Measurements from ENCODE around the gene SLC41A1. TPM values are rescaled to one million over a fixed set of nuclear protein-coding genes. Genes with fewer than 3 reads are reported as not detected.

The SLC41A1 gene
- polyA plus RNA-seq, 1 of the 3 experiments (the other 2 are of a cell fraction), result 18.3 TPM

DNA sequence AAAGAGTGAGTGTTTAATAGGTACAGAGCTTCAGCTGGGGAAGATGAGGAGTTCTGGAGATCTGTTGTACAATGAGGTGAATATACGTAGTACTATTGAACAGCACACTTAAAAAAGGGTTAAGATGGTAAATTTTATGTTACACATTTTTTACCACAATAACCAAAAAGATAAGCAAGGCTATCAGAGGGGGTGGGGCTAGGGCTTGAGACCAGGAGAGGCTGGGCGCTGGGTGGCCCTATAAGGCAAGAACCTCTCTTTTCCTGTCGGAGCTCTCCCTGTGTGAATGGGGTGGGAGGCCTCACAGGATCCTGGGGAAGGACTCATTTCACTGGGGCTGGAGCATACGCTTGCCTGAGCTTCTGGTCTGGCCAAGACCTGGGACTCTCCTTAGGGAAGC lies 9.0 kb downstream of the SLC41A1 start:
- Histone ChIP-seq H3K4me3 (ENCODE audit: low read depth in 2 of 2, low read length in 1 of 2) (no peak overlapping the region), H3K9ac (no peak overlapping the region), H3K4me2 (no peak overlapping the region), H4K20me1 (ENCODE audit: insufficient read depth) (no peaks in the 10 kb centered on the region), H3K79me2 (ENCODE audit: insufficient read depth) (no peaks in the 10 kb centered on the region), H3K4me1 (ENCODE audit: control insufficient read depth in 1 of 2, insufficient read depth in 2 of 2, low read depth in 1 of 2, low read length in 1 of 2) (peaks cover 0 to 8% of the 10 kb centered on the region in 2 experiments; a peak in 1 of 4 replicates), H2AFZ (ENCODE audit: low read depth) (no peak overlapping the region), H3K27ac (ENCODE audit: low read depth in 2 of 2, low read length in 1 of 2) (no peak overlapping the region), H3K9me2 (no peaks in the 10 kb centered on the region), H3K27me3 (ENCODE audit: insufficient read depth) (no peaks in the 10 kb centered on the region), H3K36me3 (replicated peaks in 1 of 2; ENCODE audit: control insufficient read depth in 1 of 2, insufficient read depth in 2 of 2, low read length in 1 of 2) (peaks cover 0 to 20% of the 10 kb centered on the region in 2 experiments), H3K9me3 (no peaks in the 10 kb centered on the region), H3F3A (replicated peaks; ENCODE audit: insufficient read depth) (no peaks in the 10 kb centered on the region)
- ChIA-PET POLR2A (no interaction called here), CTCF (interaction anchor here (1.2 to 3.0 kb wide), 3 partner anchors 9 to 103 kb away, joined by 3 to 24 read pairs (median 12); no protein-coding TSS in a partner anchor)
- no peak for DNase-seq
- WGBS (ENCODE audit: low lambda C conversion rate), result 92% methylated on average over 3 of the region's 4 CpGs
- TF ChIP-seq, protein P1, sequence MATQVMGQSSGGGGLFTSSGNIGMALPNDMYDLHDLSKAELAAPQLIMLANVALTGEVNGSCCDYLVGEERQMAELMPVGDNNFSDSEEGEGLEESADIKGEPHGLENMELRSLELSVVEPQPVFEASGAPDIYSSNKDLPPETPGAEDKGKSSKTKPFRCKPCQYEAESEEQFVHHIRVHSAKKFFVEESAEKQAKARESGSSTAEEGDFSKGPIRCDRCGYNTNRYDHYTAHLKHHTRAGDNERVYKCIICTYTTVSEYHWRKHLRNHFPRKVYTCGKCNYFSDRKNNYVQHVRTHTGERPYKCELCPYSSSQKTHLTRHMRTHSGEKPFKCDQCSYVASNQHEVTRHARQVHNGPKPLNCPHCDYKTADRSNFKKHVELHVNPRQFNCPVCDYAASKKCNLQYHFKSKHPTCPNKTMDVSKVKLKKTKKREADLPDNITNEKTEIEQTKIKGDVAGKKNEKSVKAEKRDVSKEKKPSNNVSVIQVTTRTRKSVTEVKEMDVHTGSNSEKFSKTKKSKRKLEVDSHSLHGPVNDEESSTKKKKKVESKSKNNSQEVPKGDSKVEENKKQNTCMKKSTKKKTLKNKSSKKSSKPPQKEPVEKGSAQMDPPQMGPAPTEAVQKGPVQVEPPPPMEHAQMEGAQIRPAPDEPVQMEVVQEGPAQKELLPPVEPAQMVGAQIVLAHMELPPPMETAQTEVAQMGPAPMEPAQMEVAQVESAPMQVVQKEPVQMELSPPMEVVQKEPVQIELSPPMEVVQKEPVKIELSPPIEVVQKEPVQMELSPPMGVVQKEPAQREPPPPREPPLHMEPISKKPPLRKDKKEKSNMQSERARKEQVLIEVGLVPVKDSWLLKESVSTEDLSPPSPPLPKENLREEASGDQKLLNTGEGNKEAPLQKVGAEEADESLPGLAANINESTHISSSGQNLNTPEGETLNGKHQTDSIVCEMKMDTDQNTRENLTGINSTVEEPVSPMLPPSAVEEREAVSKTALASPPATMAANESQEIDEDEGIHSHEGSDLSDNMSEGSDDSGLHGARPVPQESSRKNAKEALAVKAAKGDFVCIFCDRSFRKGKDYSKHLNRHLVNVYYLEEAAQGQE (IDR thresholded peaks at IDR 0.05; ENCODE audit: low read depth, low read length), result no peak

DNA sequence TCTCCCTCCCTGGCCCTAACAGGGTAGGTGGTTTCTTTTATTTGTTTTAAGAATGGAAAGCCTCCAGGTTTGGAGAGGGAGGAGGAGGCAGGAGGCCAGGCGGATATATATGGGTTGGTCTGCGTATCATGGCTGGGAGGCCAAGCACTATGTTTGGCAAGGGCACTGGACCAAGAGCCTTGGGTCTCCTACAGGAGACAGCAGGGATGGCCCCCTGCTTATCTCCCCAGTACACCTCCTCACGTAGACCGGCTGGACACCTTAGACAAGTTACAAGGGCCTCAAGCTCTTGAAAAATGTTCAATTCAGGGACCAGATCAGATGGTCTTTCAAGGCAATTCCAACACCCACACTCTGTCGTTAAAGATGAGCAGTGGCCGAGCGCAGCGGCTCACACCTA lies 10.9 kb downstream of the SLC41A1 start:
- Histone ChIP-seq H2AFZ (ENCODE audit: low read depth) (no peak overlapping the region), H3K79me2 (ENCODE audit: insufficient read depth) (no peaks in the 10 kb centered on the region), H3K36me3 (replicated peaks in 1 of 2; ENCODE audit: control insufficient read depth in 1 of 2, insufficient read depth in 2 of 2, low read length in 1 of 2) (peaks cover 0 to 28% of the 10 kb centered on the region in 2 experiments), H3K4me2 (no peak overlapping the region), H3F3A (replicated peaks; ENCODE audit: insufficient read depth) (no peaks in the 10 kb centered on the region), H3K9me2 (no peaks in the 10 kb centered on the region), H4K20me1 (ENCODE audit: insufficient read depth) (no peaks in the 10 kb centered on the region), H3K9me3 (no peaks in the 10 kb centered on the region), H3K4me3 (ENCODE audit: low read depth in 2 of 2, low read length in 1 of 2) (no peak overlapping the region), H3K27ac (ENCODE audit: low read depth in 2 of 2, low read length in 1 of 2) (no peak overlapping the region), H3K4me1 (ENCODE audit: control insufficient read depth in 1 of 2, insufficient read depth in 2 of 2, low read depth in 1 of 2, low read length in 1 of 2) (peaks cover 0 to 1% of the 10 kb centered on the region in 2 experiments; a peak in 1 of 4 replicates), H3K27me3 (ENCODE audit: insufficient read depth) (no peaks in the 10 kb centered on the region), H3K9ac (no peak overlapping the region)
- no peak for DNase-seq
- CTCF ChIA-PET, result interaction anchor here (0.9 to 1.3 kb wide), 3 partner anchors 9 to 175 kb away, joined by 4 to 5 read pairs (median 5); no protein-coding TSS in a partner anchor
- WGBS (ENCODE audit: low lambda C conversion rate), result over 99% methylated on average over 8 of the region's 8 CpGs
- POLR2A ChIA-PET, result no interaction called here
- TF ChIP-seq YY1 (IDR thresholded peaks at IDR 0.05; ENCODE audit: low read depth), result no peak
- no peak for TF ChIP-seq NRF1 (IDR thresholded peaks at IDR 0.05; ENCODE audit: low read depth, low read length)
- TF ChIP-seq, protein P2, sequence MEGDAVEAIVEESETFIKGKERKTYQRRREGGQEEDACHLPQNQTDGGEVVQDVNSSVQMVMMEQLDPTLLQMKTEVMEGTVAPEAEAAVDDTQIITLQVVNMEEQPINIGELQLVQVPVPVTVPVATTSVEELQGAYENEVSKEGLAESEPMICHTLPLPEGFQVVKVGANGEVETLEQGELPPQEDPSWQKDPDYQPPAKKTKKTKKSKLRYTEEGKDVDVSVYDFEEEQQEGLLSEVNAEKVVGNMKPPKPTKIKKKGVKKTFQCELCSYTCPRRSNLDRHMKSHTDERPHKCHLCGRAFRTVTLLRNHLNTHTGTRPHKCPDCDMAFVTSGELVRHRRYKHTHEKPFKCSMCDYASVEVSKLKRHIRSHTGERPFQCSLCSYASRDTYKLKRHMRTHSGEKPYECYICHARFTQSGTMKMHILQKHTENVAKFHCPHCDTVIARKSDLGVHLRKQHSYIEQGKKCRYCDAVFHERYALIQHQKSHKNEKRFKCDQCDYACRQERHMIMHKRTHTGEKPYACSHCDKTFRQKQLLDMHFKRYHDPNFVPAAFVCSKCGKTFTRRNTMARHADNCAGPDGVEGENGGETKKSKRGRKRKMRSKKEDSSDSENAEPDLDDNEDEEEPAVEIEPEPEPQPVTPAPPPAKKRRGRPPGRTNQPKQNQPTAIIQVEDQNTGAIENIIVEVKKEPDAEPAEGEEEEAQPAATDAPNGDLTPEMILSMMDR (IDR thresholded peaks at IDR 0.05), result no peak
- no peak for TF ChIP-seq RXRA (IDR thresholded peaks at IDR 0.05; ENCODE audit: borderline replicate concordance, low read depth)
- no peak for TF ChIP-seq RCOR1 (IDR thresholded peaks at IDR 0.05; ENCODE audit: low read length)
- no peak for TF ChIP-seq FOXJ3 (CRISPR knock-in tag; IDR thresholded peaks at IDR 0.05)
- TF ChIP-seq CHD2 (IDR thresholded peaks at IDR 0.05; ENCODE audit: low read length, partially characterized antibody), result no peak
- TF ChIP-seq POLR2AphosphoS5 (IDR thresholded peaks at IDR 0.05; ENCODE audit: low read depth, low read length), result no peak
- TF ChIP-seq TEAD4 (IDR thresholded peaks at IDR 0.05; ENCODE audit: borderline replicate concordance, insufficient read depth), result no peak
- TF ChIP-seq ELF1 (IDR thresholded peaks at IDR 0.05), result no peak
- TF ChIP-seq FOSL2 (IDR thresholded peaks at IDR 0.05; ENCODE audit: borderline replicate concordance, low read depth), result no peak
- TF ChIP-seq, protein P1 (IDR thresholded peaks at IDR 0.05; ENCODE audit: low read depth, low read length), result no peak
- no peak for TF ChIP-seq EP300 (IDR thresholded peaks at IDR 0.05; ENCODE audit: borderline replicate concordance in 1 of 2, low read depth in 1 of 2, low read length in 1 of 2)
- TF ChIP-seq GABPA (IDR thresholded peaks at IDR 0.05; ENCODE audit: low read depth), result no peak
- TF ChIP-seq TCF12 (IDR thresholded peaks at IDR 0.05), result no peak
- no peak for TF ChIP-seq EZH2phosphoT487 (IDR thresholded peaks at IDR 0.05; ENCODE audit: borderline replicate concordance, low read depth)
- TF ChIP-seq USF1 (IDR thresholded peaks at IDR 0.05; ENCODE audit: borderline replicate concordance, low read depth), result no peak

Data from SK-N-SH (cell line).